WTC11 (cell line): ENCODE data around the gene MKLN1. TPM values are rescaled to one million over a fixed set of nuclear protein-coding genes. Genes with fewer than 3 reads are reported as not detected.

ENCODE experiments used
- ATAC-seq: fragments of 200-7000 bp; cut with Tn5 transposase; 2 replicates; pipeline ENCODE4 v1.10.0; 2021; ENCODE audit warnings: mild to moderate bottlenecking, moderate library complexity
- CTCF ChIA-PET: fragments of 300-600 bp; sonication (Branson Sonifier 250); formaldehyde crosslinking; loops from one replicate; lab custom pipeline; 2021; ENCODE audit warnings: antibody characterized with exemption; lab: Charles Lee
- POLR2A ChIA-PET: fragments of 350-600 bp; sonication (Branson Sonifier 250); formaldehyde crosslinking; loops from one replicate; lab custom pipeline; 2021; ENCODE audit warnings: antibody characterized with exemption; lab: Charles Lee
- DNase-seq: peaks from one replicate; pipeline ENCODE4 v3.0.0; 2021; ENCODE audit warnings: low spot score
- H3K27ac Mint-ChIP-seq: 2 replicates; pipeline ENCODE4 v1.8.0; 2021; ENCODE audit warnings: mixed read lengths
- H3K27me3 Mint-ChIP-seq: 2 replicates; pipeline ENCODE4 v1.8.0; 2021; ENCODE audit warnings: low read depth, mild to moderate bottlenecking, moderate library complexity, mixed read lengths
- H3K36me3 Mint-ChIP-seq: 2 replicates; pipeline ENCODE4 v1.8.0; 2021; ENCODE audit warnings: mixed read lengths
- H3K4me1 Mint-ChIP-seq: 2 replicates; pipeline ENCODE4 v1.8.0; 2022; ENCODE audit warnings: mixed read lengths
- H3K4me3 Mint-ChIP-seq: 2 replicates; pipeline ENCODE4 v1.8.0; 2021; ENCODE audit warnings: mild to moderate bottlenecking, moderate library complexity, mixed read lengths
- H3K9me3 Mint-ChIP-seq: 2 replicates; pipeline ENCODE4 v1.8.0; 2021; ENCODE audit warnings: mixed read lengths
- CREM ChIP-seq: sonication (generic); formaldehyde crosslinking; IDR thresholded peaks from 2 replicates; pipeline ENCODE4 v1.8.1; 2022; ENCODE audit warnings: mild to moderate bottlenecking, missing genetic modification reagents, moderate library complexity
- ETV6 ChIP-seq: sonication (generic); formaldehyde crosslinking; IDR thresholded peaks from 2 replicates; pipeline ENCODE4 v1.8.1; 2022; ENCODE audit warnings: mild to moderate bottlenecking, missing genetic modification reagents
- HMGA2 ChIP-seq: fragments of 250-450 bp; sonication (Bioruptor Pico); IDR thresholded peaks from 2 replicates; pipeline ENCODE4 v1.4.0; 2021; ENCODE audit warnings: mild to moderate bottlenecking, moderate library complexity
- IRF2 ChIP-seq: sonication (generic); formaldehyde crosslinking; IDR thresholded peaks from 2 replicates; pipeline ENCODE4 v1.8.0; 2022; ENCODE audit warnings: low read depth, missing genetic modification reagents, borderline replicate concordance
- NFATC4 ChIP-seq: fragments of 250-450 bp; sonication (Bioruptor Pico); IDR thresholded peaks from 2 replicates; pipeline ENCODE4 v1.9.0; 2021; ENCODE audit warnings: mild to moderate bottlenecking
- NFE2L1 ChIP-seq: sonication (generic); formaldehyde crosslinking; IDR thresholded peaks from 2 replicates; pipeline ENCODE4 v1.8.1; 2023; ENCODE audit warnings: missing genetic modification reagents
- NR1H2 ChIP-seq: sonication (generic); formaldehyde crosslinking; IDR thresholded peaks from 2 replicates; pipeline ENCODE4 v1.9.0; 2021; ENCODE audit warnings: mild to moderate bottlenecking, moderate library complexity, missing genetic modification reagents
- OVOL2 ChIP-seq: fragments of 250-450 bp; sonication (Bioruptor Pico); IDR thresholded peaks from 2 replicates; pipeline ENCODE4 v1.9.0; 2021; ENCODE audit warnings: mild to moderate bottlenecking, borderline replicate concordance
- RELA ChIP-seq: sonication (generic); formaldehyde crosslinking; IDR thresholded peaks from 2 replicates; pipeline ENCODE4 v1.8.1; 2022; ENCODE audit warnings: missing genetic modification reagents, mild to moderate bottlenecking, borderline replicate concordance
- SOX15 ChIP-seq: fragments of 250-450 bp; sonication (Bioruptor Pico); IDR thresholded peaks from 2 replicates; pipeline ENCODE4 v1.9.0; 2021; ENCODE audit warnings: mild to moderate bottlenecking
- ZNF121 ChIP-seq: sonication (generic); formaldehyde crosslinking; IDR thresholded peaks from 2 replicates; pipeline ENCODE4 v1.8.0; 2023; ENCODE audit warnings: missing genetic modification reagents
- ZNF317 ChIP-seq: sonication (generic); formaldehyde crosslinking; IDR thresholded peaks from 2 replicates; pipeline ENCODE4 v1.8.1; 2023; ENCODE audit warnings: low read depth, mild to moderate bottlenecking, moderate library complexity, missing genetic modification reagents, borderline replicate concordance
- total RNA-seq: library from RNA; stranded (reverse); gene quantifications from 3 replicates; pipeline ENCODE4 v1.2.3, GENCODE V29; 2021
- TF ChIP-seq, protein P1 (sequence below): sonication (generic); formaldehyde crosslinking; IDR thresholded peaks from 2 replicates; pipeline ENCODE4 v1.8.0; 2023; ENCODE audit warnings: missing genetic modification reagents, mild to moderate bottlenecking, borderline replicate concordance
- TF ChIP-seq, protein P2 (sequence below): fragments of 250-450 bp; sonication (Bioruptor Pico); conservative IDR thresholded peaks from 2 replicates; pipeline ENCODE4 v1.9.0; 2021; ENCODE audit warnings: mild to moderate bottlenecking
- TF ChIP-seq, protein P3 (sequence below): sonication (generic); formaldehyde crosslinking; IDR thresholded peaks from 2 replicates; pipeline ENCODE4 v1.8.0; 2022; ENCODE audit warnings: mild to moderate bottlenecking, missing genetic modification reagents
- TF ChIP-seq, protein P4 (sequence below): sonication (generic); formaldehyde crosslinking; IDR thresholded peaks from 2 replicates; pipeline ENCODE4 v1.8.0; 2022; ENCODE audit warnings: mild to moderate bottlenecking, missing genetic modification reagents
- TF ChIP-seq, protein P5 (sequence below): sonication (generic); formaldehyde crosslinking; IDR thresholded peaks from 2 replicates; pipeline ENCODE4 v1.8.1; 2023; ENCODE audit warnings: mild to moderate bottlenecking, missing genetic modification reagents
- TF ChIP-seq, protein P6 (sequence below): sonication (generic); formaldehyde crosslinking; IDR thresholded peaks from 2 replicates; pipeline ENCODE4 v1.8.1; 2022; ENCODE audit warnings: low read depth, missing genetic modification reagents, borderline replicate concordance

MKLN1 gene
- total RNA-seq, 1 experiment from 2014 or later = 37.6 TPM

DNA sequence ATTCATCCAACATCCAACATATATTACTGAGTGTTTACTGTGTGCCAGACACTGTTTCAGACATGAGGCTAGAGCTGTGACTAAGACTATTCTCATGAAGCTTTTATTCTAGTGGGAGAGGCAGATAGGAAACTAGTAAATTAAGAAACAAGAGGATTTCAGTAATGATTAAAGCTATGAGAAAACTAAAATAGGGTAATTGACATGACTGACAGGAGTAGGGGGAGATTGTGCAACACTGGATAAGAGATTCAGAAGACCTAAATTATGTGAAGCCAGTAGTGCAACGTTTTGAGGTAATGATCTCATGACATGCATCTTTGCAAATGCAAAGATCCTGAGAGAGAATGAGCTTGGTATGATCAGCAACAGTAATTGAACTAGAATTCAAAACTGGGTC lies 48.6 kb upstream of the MKLN1 start (continued):
- TF ChIP-seq, protein P1, sequence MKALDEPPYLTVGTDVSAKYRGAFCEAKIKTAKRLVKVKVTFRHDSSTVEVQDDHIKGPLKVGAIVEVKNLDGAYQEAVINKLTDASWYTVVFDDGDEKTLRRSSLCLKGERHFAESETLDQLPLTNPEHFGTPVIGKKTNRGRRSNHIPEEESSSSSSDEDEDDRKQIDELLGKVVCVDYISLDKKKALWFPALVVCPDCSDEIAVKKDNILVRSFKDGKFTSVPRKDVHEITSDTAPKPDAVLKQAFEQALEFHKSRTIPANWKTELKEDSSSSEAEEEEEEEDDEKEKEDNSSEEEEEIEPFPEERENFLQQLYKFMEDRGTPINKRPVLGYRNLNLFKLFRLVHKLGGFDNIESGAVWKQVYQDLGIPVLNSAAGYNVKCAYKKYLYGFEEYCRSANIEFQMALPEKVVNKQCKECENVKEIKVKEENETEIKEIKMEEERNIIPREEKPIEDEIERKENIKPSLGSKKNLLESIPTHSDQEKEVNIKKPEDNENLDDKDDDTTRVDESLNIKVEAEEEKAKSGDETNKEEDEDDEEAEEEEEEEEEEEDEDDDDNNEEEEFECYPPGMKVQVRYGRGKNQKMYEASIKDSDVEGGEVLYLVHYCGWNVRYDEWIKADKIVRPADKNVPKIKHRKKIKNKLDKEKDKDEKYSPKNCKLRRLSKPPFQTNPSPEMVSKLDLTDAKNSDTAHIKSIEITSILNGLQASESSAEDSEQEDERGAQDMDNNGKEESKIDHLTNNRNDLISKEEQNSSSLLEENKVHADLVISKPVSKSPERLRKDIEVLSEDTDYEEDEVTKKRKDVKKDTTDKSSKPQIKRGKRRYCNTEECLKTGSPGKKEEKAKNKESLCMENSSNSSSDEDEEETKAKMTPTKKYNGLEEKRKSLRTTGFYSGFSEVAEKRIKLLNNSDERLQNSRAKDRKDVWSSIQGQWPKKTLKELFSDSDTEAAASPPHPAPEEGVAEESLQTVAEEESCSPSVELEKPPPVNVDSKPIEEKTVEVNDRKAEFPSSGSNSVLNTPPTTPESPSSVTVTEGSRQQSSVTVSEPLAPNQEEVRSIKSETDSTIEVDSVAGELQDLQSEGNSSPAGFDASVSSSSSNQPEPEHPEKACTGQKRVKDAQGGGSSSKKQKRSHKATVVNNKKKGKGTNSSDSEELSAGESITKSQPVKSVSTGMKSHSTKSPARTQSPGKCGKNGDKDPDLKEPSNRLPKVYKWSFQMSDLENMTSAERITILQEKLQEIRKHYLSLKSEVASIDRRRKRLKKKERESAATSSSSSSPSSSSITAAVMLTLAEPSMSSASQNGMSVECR (CRISPR knock-in tag) = no peak
- TF ChIP-seq, protein P2, sequence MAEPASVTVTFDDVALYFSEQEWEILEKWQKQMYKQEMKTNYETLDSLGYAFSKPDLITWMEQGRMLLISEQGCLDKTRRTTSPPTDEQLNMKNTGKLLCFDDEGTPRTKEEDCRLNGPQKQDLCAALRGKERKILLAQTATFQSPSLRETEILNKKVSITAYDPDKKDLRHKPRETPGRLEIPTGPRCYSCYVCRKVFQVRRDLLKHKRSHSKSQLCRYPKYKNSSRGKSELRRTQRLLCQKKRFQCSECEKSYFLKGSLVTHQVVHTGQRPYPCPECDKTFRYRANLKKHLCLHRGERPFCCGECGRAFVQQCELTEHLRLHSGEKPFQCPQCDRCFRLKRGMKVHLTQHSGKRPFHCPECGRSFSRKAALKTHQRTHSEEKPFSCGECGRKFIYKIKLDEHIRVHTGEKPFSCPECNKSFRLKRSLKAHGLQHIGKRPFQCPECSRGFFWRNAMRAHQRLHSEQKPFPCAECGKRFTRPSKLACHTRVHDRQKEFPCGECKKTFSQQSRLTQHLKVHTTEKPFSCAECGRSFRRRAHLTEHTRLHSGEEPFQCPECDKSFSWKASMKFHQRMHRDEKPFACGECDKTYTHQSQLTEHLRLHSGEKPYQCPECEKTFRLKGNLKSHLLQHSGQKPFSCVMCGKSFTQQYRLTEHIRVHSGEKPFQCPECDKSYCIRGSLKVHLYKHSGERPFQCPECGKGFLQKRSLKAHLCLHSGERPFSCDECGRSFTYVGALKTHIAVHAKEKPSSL = no peak
- no peak for TF ChIP-seq SOX15
- TF ChIP-seq, protein P3, sequence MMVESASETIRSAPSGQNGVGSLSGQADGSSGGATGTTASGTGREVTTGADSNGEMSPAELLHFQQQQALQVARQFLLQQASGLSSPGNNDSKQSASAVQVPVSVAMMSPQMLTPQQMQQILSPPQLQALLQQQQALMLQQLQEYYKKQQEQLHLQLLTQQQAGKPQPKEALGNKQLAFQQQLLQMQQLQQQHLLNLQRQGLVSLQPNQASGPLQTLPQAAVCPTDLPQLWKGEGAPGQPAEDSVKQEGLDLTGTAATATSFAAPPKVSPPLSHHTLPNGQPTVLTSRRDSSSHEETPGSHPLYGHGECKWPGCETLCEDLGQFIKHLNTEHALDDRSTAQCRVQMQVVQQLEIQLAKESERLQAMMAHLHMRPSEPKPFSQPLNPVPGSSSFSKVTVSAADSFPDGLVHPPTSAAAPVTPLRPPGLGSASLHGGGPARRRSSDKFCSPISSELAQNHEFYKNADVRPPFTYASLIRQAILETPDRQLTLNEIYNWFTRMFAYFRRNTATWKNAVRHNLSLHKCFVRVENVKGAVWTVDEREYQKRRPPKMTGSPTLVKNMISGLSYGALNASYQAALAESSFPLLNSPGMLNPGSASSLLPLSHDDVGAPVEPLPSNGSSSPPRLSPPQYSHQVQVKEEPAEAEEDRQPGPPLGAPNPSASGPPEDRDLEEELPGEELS (CRISPR knock-in tag) = no peak
- TF ChIP-seq, protein P4, sequence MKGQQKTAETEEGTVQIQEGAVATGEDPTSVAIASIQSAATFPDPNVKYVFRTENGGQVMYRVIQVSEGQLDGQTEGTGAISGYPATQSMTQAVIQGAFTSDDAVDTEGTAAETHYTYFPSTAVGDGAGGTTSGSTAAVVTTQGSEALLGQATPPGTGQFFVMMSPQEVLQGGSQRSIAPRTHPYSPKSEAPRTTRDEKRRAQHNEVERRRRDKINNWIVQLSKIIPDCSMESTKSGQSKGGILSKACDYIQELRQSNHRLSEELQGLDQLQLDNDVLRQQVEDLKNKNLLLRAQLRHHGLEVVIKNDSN = no peak
- TF ChIP-seq CREM = no peak
- no peak for TF ChIP-seq HMGA2 (CRISPR knock-in tag)

DNA sequence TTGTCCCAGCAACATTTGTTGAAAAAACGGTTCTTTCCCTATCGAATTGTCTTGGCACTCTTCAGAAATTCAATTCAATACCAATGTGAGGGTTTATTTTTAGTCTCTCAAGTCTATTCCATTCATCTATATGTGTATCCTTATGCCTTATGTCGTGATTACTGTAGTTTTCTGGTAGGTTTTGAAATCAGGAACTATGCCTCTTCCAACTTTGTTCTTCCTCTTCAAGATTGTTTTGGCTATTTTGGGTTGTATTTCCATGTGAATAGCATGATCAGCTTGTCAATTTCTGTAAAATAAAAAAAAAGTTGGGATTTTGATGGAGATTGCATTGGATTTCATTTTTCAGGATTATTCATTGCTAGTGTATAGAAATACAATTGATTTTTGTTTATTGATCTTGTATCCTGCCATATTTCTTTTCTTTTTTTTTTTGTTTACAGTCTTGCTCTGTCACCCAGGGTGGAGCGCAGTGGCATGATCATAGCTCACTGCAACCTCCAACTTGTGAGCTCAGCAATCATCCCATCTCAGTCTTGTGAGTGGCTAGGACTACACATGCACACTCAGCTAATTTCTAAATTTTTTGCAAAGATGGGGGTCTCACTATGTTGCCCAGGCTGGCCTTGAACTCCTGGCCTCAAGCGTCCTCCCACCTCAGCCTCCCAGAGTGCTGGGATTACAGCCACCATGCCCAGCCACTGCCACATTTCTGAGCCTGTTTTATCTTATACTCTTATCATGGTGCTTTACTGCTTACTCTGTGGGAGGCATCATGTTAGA lies 46.2 kb upstream of the MKLN1 start:
- H3K36me3 Mint-ChIP-seq = peaks cover 9% of the 10 kb centered on the region
- peaks cover 29% of the 10 kb centered on the region for H3K9me3 Mint-ChIP-seq
- no peak for DNase-seq
- H3K4me1 Mint-ChIP-seq = peaks cover 16% of the 10 kb centered on the region
- H3K27me3 Mint-ChIP-seq = no peaks in the 10 kb centered on the region
- POLR2A ChIA-PET = no interaction called here
- H3K27ac Mint-ChIP-seq = no peak overlapping the region
- H3K4me3 Mint-ChIP-seq = no peak overlapping the region
- CTCF ChIA-PET = no interaction called here
- no peak for ATAC-seq
- TF ChIP-seq ZNF317 (no peak), ETV6 (CRISPR knock-in tag) (no peak), ZNF121 (CRISPR knock-in tag) (peak; percentile 68; the same call in 1 of the 2 replicates), RELA (CRISPR knock-in tag) (no peak)
- TF ChIP-seq, all 79 proteins: peak for 1

DNA sequence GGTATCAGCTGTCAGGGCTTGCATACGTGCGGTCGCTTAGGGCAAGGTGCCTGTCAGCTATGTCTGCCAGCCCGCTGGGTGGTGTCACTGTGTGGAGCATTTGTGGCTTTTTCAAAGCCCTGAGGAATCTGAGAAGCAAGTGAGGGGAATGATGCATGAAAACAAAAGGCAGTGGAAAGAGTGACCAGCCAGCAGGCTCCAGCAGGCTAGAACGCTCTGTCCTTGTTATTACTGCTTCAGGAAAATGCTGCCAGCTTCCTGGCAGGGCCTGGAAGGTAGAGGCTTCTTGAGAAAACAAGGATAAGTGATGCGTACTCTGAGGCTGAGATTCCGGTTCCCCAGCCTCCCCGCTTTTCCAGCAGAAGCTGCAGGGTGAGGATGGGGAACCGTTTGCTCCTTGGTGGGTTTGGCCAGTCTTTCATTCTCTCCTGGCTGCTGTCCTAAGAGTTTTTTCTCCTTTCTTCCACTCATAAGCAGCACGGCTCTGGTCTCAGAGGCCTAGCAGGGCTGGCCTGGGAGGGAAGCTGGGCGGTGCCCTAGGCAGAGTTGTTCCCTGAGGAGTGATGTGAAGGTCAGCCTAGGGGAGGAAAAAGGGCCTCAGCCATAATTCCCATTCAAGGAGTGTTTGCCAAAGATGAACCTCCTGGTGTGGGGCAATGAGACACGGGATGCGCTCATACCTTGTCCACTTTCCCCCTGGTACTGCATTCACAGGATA lies 42.8 kb upstream of the MKLN1 start:
- peaks cover 29% of the 10 kb centered on the region for H3K9me3 Mint-ChIP-seq
- H3K27ac Mint-ChIP-seq = peak overlapping the region; percentile 70; the same call in 1 of the 2 replicates
- CTCF ChIA-PET = interaction anchor here (0.6 to 2.3 kb wide), 2 partner anchors 18 to 388 kb away, joined by 3 to 7 read pairs; no protein-coding TSS in a partner anchor
- POLR2A ChIA-PET = interaction anchor here (2.0 kb wide), 1 partner anchor 175 kb away, joined by 4 read pairs; no protein-coding TSS in a partner anchor
- H3K4me1 Mint-ChIP-seq = peaks cover 16% of the 10 kb centered on the region
- DNase-seq (peak; percentile 15), ATAC-seq (peak; percentile 74)
- H3K4me3 Mint-ChIP-seq = no peak overlapping the region
- peaks cover 5% of the 10 kb centered on the region; the same call in 1 of the 2 replicates for H3K36me3 Mint-ChIP-seq
- H3K27me3 Mint-ChIP-seq = no peaks in the 10 kb centered on the region
- TF ChIP-seq, protein P5, sequence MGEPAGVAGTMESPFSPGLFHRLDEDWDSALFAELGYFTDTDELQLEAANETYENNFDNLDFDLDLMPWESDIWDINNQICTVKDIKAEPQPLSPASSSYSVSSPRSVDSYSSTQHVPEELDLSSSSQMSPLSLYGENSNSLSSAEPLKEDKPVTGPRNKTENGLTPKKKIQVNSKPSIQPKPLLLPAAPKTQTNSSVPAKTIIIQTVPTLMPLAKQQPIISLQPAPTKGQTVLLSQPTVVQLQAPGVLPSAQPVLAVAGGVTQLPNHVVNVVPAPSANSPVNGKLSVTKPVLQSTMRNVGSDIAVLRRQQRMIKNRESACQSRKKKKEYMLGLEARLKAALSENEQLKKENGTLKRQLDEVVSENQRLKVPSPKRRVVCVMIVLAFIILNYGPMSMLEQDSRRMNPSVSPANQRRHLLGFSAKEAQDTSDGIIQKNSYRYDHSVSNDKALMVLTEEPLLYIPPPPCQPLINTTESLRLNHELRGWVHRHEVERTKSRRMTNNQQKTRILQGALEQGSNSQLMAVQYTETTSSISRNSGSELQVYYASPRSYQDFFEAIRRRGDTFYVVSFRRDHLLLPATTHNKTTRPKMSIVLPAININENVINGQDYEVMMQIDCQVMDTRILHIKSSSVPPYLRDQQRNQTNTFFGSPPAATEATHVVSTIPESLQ (CRISPR knock-in tag) = no peak
- no peak for TF ChIP-seq NR1H2 (CRISPR knock-in tag)
- no peak for TF ChIP-seq OVOL2 (CRISPR knock-in tag)
- no peak for TF ChIP-seq CREM
- TF ChIP-seq NFE2L1 (CRISPR knock-in tag) = no peak
- no peak for TF ChIP-seq IRF2
- no peak for TF ChIP-seq NFATC4 (CRISPR knock-in tag)
- TF ChIP-seq ZNF121 (CRISPR knock-in tag) = no peak
- no peak for TF ChIP-seq ZNF317
- no peak for TF ChIP-seq SOX15
- TF ChIP-seq, protein P6, sequence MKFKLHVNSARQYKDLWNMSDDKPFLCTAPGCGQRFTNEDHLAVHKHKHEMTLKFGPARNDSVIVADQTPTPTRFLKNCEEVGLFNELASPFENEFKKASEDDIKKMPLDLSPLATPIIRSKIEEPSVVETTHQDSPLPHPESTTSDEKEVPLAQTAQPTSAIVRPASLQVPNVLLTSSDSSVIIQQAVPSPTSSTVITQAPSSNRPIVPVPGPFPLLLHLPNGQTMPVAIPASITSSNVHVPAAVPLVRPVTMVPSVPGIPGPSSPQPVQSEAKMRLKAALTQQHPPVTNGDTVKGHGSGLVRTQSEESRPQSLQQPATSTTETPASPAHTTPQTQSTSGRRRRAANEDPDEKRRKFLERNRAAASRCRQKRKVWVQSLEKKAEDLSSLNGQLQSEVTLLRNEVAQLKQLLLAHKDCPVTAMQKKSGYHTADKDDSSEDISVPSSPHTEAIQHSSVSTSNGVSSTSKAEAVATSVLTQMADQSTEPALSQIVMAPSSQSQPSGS (CRISPR knock-in tag) = no peak
